ENCODE data around the gene CNOT6L.

GRCh38 chr4:77762531-77762930, 56.6 kb downstream of the CNOT6L start:
- TF ChIP-seq, protein P1, sequence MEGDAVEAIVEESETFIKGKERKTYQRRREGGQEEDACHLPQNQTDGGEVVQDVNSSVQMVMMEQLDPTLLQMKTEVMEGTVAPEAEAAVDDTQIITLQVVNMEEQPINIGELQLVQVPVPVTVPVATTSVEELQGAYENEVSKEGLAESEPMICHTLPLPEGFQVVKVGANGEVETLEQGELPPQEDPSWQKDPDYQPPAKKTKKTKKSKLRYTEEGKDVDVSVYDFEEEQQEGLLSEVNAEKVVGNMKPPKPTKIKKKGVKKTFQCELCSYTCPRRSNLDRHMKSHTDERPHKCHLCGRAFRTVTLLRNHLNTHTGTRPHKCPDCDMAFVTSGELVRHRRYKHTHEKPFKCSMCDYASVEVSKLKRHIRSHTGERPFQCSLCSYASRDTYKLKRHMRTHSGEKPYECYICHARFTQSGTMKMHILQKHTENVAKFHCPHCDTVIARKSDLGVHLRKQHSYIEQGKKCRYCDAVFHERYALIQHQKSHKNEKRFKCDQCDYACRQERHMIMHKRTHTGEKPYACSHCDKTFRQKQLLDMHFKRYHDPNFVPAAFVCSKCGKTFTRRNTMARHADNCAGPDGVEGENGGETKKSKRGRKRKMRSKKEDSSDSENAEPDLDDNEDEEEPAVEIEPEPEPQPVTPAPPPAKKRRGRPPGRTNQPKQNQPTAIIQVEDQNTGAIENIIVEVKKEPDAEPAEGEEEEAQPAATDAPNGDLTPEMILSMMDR (IDR thresholded peaks at IDR 0.05; ENCODE audit: low read depth, low read length, poor library complexity, severe bottlenecking): no peak
- TF ChIP-seq EZH2phosphoT487 (IDR thresholded peaks at IDR 0.05; ENCODE audit: borderline replicate concordance, low read length): no peak

Measured in DOHH2 (cell line).